ENCODE data around the gene TMEM163. TPM values are rescaled to one million over a fixed set of nuclear protein-coding genes. Genes with fewer than 3 reads are reported as not detected.
"Not testable (repeated sequence)": the region's sequence is repeated elsewhere in the genome, so short reads cannot be mapped to it uniquely, and the experiment has no call there.

The TMEM163 gene
- total RNA-seq, 1 experiment from 2014 or later = 0.12 TPM

DNA sequence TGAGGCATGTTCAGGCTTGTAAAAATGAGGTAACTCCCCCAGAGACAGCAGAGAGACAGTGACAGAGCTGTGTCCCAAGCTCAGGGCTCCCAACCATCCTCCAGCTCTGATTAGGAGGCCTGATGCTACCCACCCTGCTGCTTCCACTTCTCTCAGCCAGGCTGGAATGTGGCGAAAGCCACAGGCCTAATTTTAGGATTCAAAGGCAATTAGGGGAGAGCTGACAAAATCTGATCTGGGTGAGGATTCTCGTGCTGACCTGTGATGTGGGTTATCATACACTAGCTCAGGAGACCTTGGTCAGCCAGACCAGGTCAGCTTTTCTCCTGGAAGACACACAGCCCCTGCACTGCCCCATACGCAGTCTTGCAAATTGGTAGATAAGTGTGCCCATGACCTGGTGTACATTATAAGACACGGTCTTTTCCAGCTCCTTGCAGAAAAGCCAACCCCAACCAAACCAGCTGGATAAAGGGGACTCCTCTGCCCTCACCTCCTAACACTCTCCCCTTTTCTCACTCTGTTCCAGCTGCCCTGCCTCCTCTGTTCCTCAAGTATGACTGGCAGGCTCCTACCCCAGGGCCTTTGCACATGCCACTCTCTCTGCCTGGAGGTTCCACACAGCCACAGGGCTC, 239.0 kb downstream of the TMEM163 start:
- ATAC-seq (no peak), DNase-seq (ENCODE audit: low read depth, low spot score) (no peak)
- Histone ChIP-seq H2AFZ (ENCODE audit: low read depth, low read length, poor library complexity, severe bottlenecking) (no peak overlapping the region), H3K36me3 (ENCODE audit: control insufficient read depth in 1 of 2, insufficient read depth in 2 of 2, low read length in 2 of 2) (no peaks in the 10 kb centered on the region), H3K4me2 (ENCODE audit: low read length) (no peak overlapping the region), H3K4me1 (ENCODE audit: control insufficient read depth in 1 of 2, insufficient read depth in 2 of 2, low read length in 2 of 2) (no peaks in the 10 kb centered on the region), H3K4me3 (replicated peaks in 1 of 2; ENCODE audit: low read depth in 1 of 2, low read length in 2 of 2) (no peak overlapping the region), H3K9me3 (ENCODE audit: control insufficient read depth in 1 of 2, insufficient read depth in 1 of 2, low read depth in 1 of 2, low read length in 2 of 2) (no peaks in the 10 kb centered on the region), H3K27me3 (ENCODE audit: insufficient read depth, low read length) (no peaks in the 10 kb centered on the region), H3K9ac (ENCODE audit: low read length) (no peak overlapping the region), H3K27ac (ENCODE audit: low read depth, low read length) (no peak overlapping the region), H3K79me2 (ENCODE audit: insufficient read depth, low read length) (no peaks in the 10 kb centered on the region), H3K9me2 (ENCODE audit: insufficient read depth) (no peaks in the 10 kb centered on the region), H4K20me1 (ENCODE audit: insufficient read depth) (no peaks in the 10 kb centered on the region)
- intact Hi-C loops (cut with micrococcal nuclease) = no loop called here
- no TSS peak for BruUV-seq (replicated peaks)
- POLR2A ChIA-PET = no interaction called here
- RAD21 ChIA-PET (ENCODE audit: low non-redundant PET in 1 of 2, low total read pairs in 2 of 2, uncharacterized antibody in 2 of 2, unreplicated experiment in 2 of 2) = no interaction called here
- CTCF ChIA-PET = no interaction called here
- TF ChIP-seq FOSL1 (IDR thresholded peaks at IDR 0.05; ENCODE audit: low read depth) = no peak

DNA sequence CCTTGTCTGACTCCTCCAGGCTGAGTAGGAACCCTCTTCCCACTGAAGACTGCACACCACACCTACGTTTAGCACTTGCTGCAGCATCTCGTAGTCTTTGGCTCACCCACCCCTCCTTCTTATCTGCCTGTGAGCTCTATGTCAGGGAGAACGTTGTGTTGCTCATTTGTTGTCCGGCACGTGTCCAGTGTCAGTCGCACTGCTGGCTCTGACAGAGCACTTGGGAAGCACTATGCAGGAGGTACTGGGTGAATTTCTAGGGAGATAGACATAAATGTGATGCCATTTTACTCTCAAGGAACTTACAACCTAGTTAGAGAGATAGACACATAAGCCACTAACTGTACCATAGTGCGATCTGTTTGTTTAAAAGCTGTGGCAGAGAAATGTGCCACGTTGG, 241.8 kb downstream of the TMEM163 start:
- ATAC-seq; intact Hi-C loops (cut with micrococcal nuclease); RAD21 ChIA-PET (ENCODE audit: low non-redundant PET in 1 of 2, low total read pairs in 2 of 2, uncharacterized antibody in 2 of 2, unreplicated experiment in 2 of 2); H3K27ac ChIP-seq (ENCODE audit: low read depth, low read length); H3K36me3 ChIP-seq (ENCODE audit: control insufficient read depth in 1 of 2, insufficient read depth in 2 of 2, low read length in 2 of 2); H4K20me1 ChIP-seq (ENCODE audit: insufficient read depth); H3K79me2 ChIP-seq (ENCODE audit: insufficient read depth, low read length); H3K9me2 ChIP-seq (ENCODE audit: insufficient read depth); H3K4me2 ChIP-seq (ENCODE audit: low read length); H3K27me3 ChIP-seq (ENCODE audit: insufficient read depth, low read length); H3K9ac ChIP-seq (ENCODE audit: low read length); H3K4me3 ChIP-seq (replicated peaks in 1 of 2; ENCODE audit: low read depth in 1 of 2, low read length in 2 of 2); CTCF ChIA-PET; BruUV-seq (replicated peaks); H2AFZ ChIP-seq (ENCODE audit: low read depth, low read length, poor library complexity, severe bottlenecking); DNase-seq (ENCODE audit: low read depth, low spot score); POLR2A ChIA-PET; H3K4me1 ChIP-seq (ENCODE audit: control insufficient read depth in 1 of 2, insufficient read depth in 2 of 2, low read length in 2 of 2); H3K9me3 ChIP-seq (ENCODE audit: control insufficient read depth in 1 of 2, insufficient read depth in 1 of 2, low read depth in 1 of 2, low read length in 2 of 2): not testable (repeated sequence)

- ChIA-PET RAD21 (ENCODE audit: low non-redundant PET in 1 of 2, low total read pairs in 2 of 2, uncharacterized antibody in 2 of 2, unreplicated experiment in 2 of 2) (no interaction called here), CTCF (no interaction called here)
- no peak for ATAC-seq
These were observed 248.1 kb downstream of the TMEM163 start for GRCh38 chr2:134470561-134471168.

More at GRCh38 chr2:134470561-134471168, 248.1 kb downstream of the TMEM163 start:
- Histone ChIP-seq H3K27ac (ENCODE audit: low read depth, low read length) (no peak overlapping the region), H4K20me1 (ENCODE audit: insufficient read depth) (no peaks in the 10 kb centered on the region), H3K9me2 (ENCODE audit: insufficient read depth) (no peaks in the 10 kb centered on the region), H3K36me3 (ENCODE audit: control insufficient read depth in 1 of 2, insufficient read depth in 2 of 2, low read length in 2 of 2) (no peaks in the 10 kb centered on the region), H3K4me3 (replicated peaks in 1 of 2; ENCODE audit: low read depth in 1 of 2, low read length in 2 of 2) (no peak overlapping the region), H3K79me2 (ENCODE audit: insufficient read depth, low read length) (no peaks in the 10 kb centered on the region), H3K4me1 (ENCODE audit: control insufficient read depth in 1 of 2, insufficient read depth in 2 of 2, low read length in 2 of 2) (no peaks in the 10 kb centered on the region), H3K9ac (ENCODE audit: low read length) (no peak overlapping the region), H3K4me2 (ENCODE audit: low read length) (no peak overlapping the region), H3K27me3 (ENCODE audit: insufficient read depth, low read length) (no peaks in the 10 kb centered on the region), H3K9me3 (ENCODE audit: control insufficient read depth in 1 of 2, insufficient read depth in 1 of 2, low read depth in 1 of 2, low read length in 2 of 2) (no peaks in the 10 kb centered on the region), H2AFZ (ENCODE audit: low read depth, low read length, poor library complexity, severe bottlenecking) (no peak overlapping the region)
- TF ChIP-seq JUND (IDR thresholded peaks at IDR 0.05) (no peak), CBX3 (IDR thresholded peaks at IDR 0.05; ENCODE audit: low read depth) (no peak), SRF (IDR thresholded peaks at IDR 0.05; ENCODE audit: low read depth) (no peak), ZNF274 (IDR thresholded peaks at IDR 0.05; ENCODE audit: low read depth, low read length) (no peak), RAD21 (IDR thresholded peaks at IDR 0.05; ENCODE audit: low read depth) (no peak), SP1 (IDR thresholded peaks at IDR 0.05; ENCODE audit: low read depth) (no peak), EZH2 (IDR thresholded peaks at IDR 0.05) (no peak)
- intact Hi-C loops (cut with micrococcal nuclease) = no loop called here
- DNase-seq (ENCODE audit: low read depth, low spot score) = no peak
- POLR2A ChIA-PET = no interaction called here
- BruUV-seq (replicated peaks) = no TSS peak

All from HCT116 (cell line).